ENCODE measurements around the gene UCN3.

- TF ChIP-seq SMC3 (IDR thresholded peaks at IDR 0.05; ENCODE audit: low read depth, low read length) (no peak), RAD21 (IDR thresholded peaks at IDR 0.05; ENCODE audit: low read length) (no peak), CTCF (IDR thresholded peaks at IDR 0.05) (no peak)
Measured at GRCh38 chr10:5413012-5413938, 48.5 kb downstream of the UCN3 start.

Measured in SK-N-SH (cell line).